ENCODE measurements around the gene GPR152.

GPR152 gene

GRCh38 chr11:67423891-67424613, 28.5 kb downstream of the GPR152 start:
- no peak for DNase-seq (ENCODE audit: low spot score)

- no peak for DNase-seq (ENCODE audit: low spot score)
These were observed 29.1 kb downstream of the GPR152 start for GRCh38 chr11:67423466-67423865.

GRCh38 chr11:67422891-67423290, 29.6 kb downstream of the GPR152 start:
- no peak for DNase-seq (ENCODE audit: low spot score)

GRCh38 chr11:67421430-67422031, 31.0 kb downstream of the GPR152 start:
- no peak for DNase-seq (ENCODE audit: low spot score)

- peak; percentile 99 for DNase-seq (ENCODE audit: low spot score)
These were observed 31.7 kb downstream of the GPR152 start for GRCh38 chr11:67420646-67421429.

GRCh38 chr11:67420147-67420645, 32.3 kb downstream of the GPR152 start:
- DNase-seq (ENCODE audit: low spot score), result no peak

GRCh38 chr11:67419325-67420049, 33.0 kb downstream of the GPR152 start:
- no peak for DNase-seq (ENCODE audit: low spot score)

- peak; percentile 76 for DNase-seq (ENCODE audit: low spot score)
These were observed 33.9 kb downstream of the GPR152 start for GRCh38 chr11:67418476-67419281.

GRCh38 chr11:67417425-67417824, 35.1 kb downstream of the GPR152 start:
- DNase-seq (ENCODE audit: low spot score), result no peak

- DNase-seq (ENCODE audit: low spot score), result no peak
These were observed 35.9 kb downstream of the GPR152 start for GRCh38 chr11:67416416-67417335.

GRCh38 chr11:67415501-67416304, 36.8 kb downstream of the GPR152 start, which contains the start of gene CARNS1:
Gene CARNS1, plus strand, starts transcription at chr11:67415678. Its CDS starts 522 bp downstream, at chr11:67416200.
- no peak for DNase-seq (ENCODE audit: low spot score)

- DNase-seq (ENCODE audit: low spot score), result no peak
These were observed 39.2 kb downstream of the GPR152 start for GRCh38 chr11:67413266-67413849.

GRCh38 chr11:67412495-67413179, 39.9 kb downstream of the GPR152 start:
- no peak for DNase-seq (ENCODE audit: low spot score)

- no peak for DNase-seq (ENCODE audit: low spot score)
These were observed 40.8 kb downstream of the GPR152 start for GRCh38 chr11:67411785-67412152.

GRCh38 chr11:67410984-67411784, 41.3 kb downstream of the GPR152 start:
- DNase-seq (ENCODE audit: low spot score), result no peak

- no peak for DNase-seq (ENCODE audit: low spot score)
These were observed 42.1 kb downstream of the GPR152 start for GRCh38 chr11:67410369-67410831.

GRCh38 chr11:67409781-67410368, 42.7 kb downstream of the GPR152 start:
- DNase-seq (ENCODE audit: low spot score), result peak; percentile 25

Measured in germinal center (tissue), 1 donor.